ENCODE results near the gene THAP12.

GRCh38 chr11:76329983-76330382, 50.9 kb downstream of the THAP12 start:
- TF ChIP-seq CTCF (conservative IDR thresholded peaks at IDR 0.05), result no peak
- TF ChIP-seq ZFX (IDR thresholded peaks at IDR 0.05), result no peak

All from C4-2B (cell line).